ENCODE data around the gene ATP6V1B1. TPM values are rescaled to one million over a fixed set of nuclear protein-coding genes. Genes with fewer than 3 reads are reported as not detected.

The ATP6V1B1 gene
- polyA plus RNA-seq, 3 donors: not detected

- no CpG with 5 or more reads among the region's 2 CpGs for WGBS (ENCODE audit: insufficient coverage)
- Histone ChIP-seq H3K79me2 (ENCODE audit: insufficient read depth, low read length) (no peaks in the 10 kb centered on the region), H3K27me3 (ENCODE audit: control insufficient read depth in 2 of 2, insufficient read depth in 2 of 2, low read length in 2 of 2) (peaks cover 84 to 99% of the 10 kb centered on the region in 2 donors), H3K27ac (ENCODE audit: low read depth in 1 of 2, low read length in 2 of 2) (no peak overlapping the region), H3K36me3 (replicated peaks in 1 of 2; ENCODE audit: control insufficient read depth in 1 of 2, insufficient read depth in 2 of 2, low read length in 2 of 2) (no peaks in the 10 kb centered on the region), H3K9me3 (replicated peaks in 1 of 2; ENCODE audit: control insufficient read depth in 1 of 2, insufficient read depth in 1 of 2, low read length in 2 of 2) (peaks cover 2 to 82% of the 10 kb centered on the region in 2 donors), H3K4me2 (replicated peaks; ENCODE audit: extremely low read depth, low read length, poor library complexity, severe bottlenecking) (no peak overlapping the region), H4K20me1 (ENCODE audit: insufficient read depth, low read length) (no peaks in the 10 kb centered on the region), H3K9ac (ENCODE audit: insufficient read depth, low read length, poor library complexity, severe bottlenecking) (no peak overlapping the region), H2AFZ (ENCODE audit: insufficient read depth, low read depth, low read length, poor library complexity, severe bottlenecking) (no peak overlapping the region), H3K4me3 (replicated peaks in 1 of 3; ENCODE audit: low read depth in 2 of 3, low read length in 3 of 3) (no peak overlapping the region), H3K4me1 (ENCODE audit: control insufficient read depth in 1 of 2, insufficient read depth in 2 of 2, low read length in 2 of 2) (peaks cover 30 to 36% of the 10 kb centered on the region in 2 donors)
- DNase-seq: no peak
- Mint-ChIP-seq H3K36me3 (peaks cover 8 to 11% of the 10 kb centered on the region in 2 donors), H3K9me3 (peaks cover 0 to 43% (median 30%) of the 10 kb centered on the region in 7 donors), H3K4me1 (peaks cover 34% of the 10 kb centered on the region), H3K4me3 (peak overlapping the region in 1 of 2 donors; percentile 99), H3K27me3 (ENCODE audit: low read depth in 3 of 3) (peaks cover 96 to 100% (median 99%) of the 10 kb centered on the region in 3 donors), H3K27ac (no peak overlapping the region)
- intact Hi-C loops (cut with micrococcal nuclease): no loop called here
- no peak for TF ChIP-seq CTCF (IDR thresholded peaks at IDR 0.05)
Measured at GRCh38 chr2:70902579-70902978, 33.1 kb upstream of the ATP6V1B1 start.

GRCh38 chr2:70903171-70903570, 32.5 kb upstream of the ATP6V1B1 start:
- DNase-seq: no peak
- peaks cover 39% of the 10 kb centered on the region for H3K4me1 Mint-ChIP-seq
- Histone ChIP-seq H3K27me3 (ENCODE audit: control insufficient read depth in 2 of 2, insufficient read depth in 2 of 2, low read length in 2 of 2) (peaks cover 83 to 99% of the 10 kb centered on the region in 2 donors), H3K9ac (ENCODE audit: insufficient read depth, low read length, poor library complexity, severe bottlenecking) (no peak overlapping the region), H3K27ac (ENCODE audit: low read depth in 1 of 2, low read length in 2 of 2) (no peak overlapping the region), H3K4me2 (replicated peaks; ENCODE audit: extremely low read depth, low read length, poor library complexity, severe bottlenecking) (no peak overlapping the region), H3K4me1 (ENCODE audit: control insufficient read depth in 1 of 2, insufficient read depth in 2 of 2, low read length in 2 of 2) (peaks cover 36 to 42% of the 10 kb centered on the region in 2 donors), H4K20me1 (ENCODE audit: insufficient read depth, low read length) (no peaks in the 10 kb centered on the region), H3K9me3 (replicated peaks in 1 of 2; ENCODE audit: control insufficient read depth in 1 of 2, insufficient read depth in 1 of 2, low read length in 2 of 2) (peaks cover 2 to 76% of the 10 kb centered on the region in 2 donors), H3K36me3 (replicated peaks in 1 of 2; ENCODE audit: control insufficient read depth in 1 of 2, insufficient read depth in 2 of 2, low read length in 2 of 2) (no peaks in the 10 kb centered on the region), H2AFZ (ENCODE audit: insufficient read depth, low read depth, low read length, poor library complexity, severe bottlenecking) (no peak overlapping the region), H3K79me2 (ENCODE audit: insufficient read depth, low read length) (no peaks in the 10 kb centered on the region), H3K4me3 (replicated peaks in 1 of 3; ENCODE audit: low read depth in 2 of 3, low read length in 3 of 3) (no peak overlapping the region)
- peaks cover 0 to 42% (median 28%) of the 10 kb centered on the region in 7 donors for H3K9me3 Mint-ChIP-seq
- H3K36me3 Mint-ChIP-seq: peaks cover 8 to 11% of the 10 kb centered on the region in 2 donors
- H3K27ac Mint-ChIP-seq: no peak overlapping the region
- peak overlapping the region in 1 of 2 donors; percentile 99 for H3K4me3 Mint-ChIP-seq
- TF ChIP-seq CTCF (IDR thresholded peaks at IDR 0.05): no peak
- intact Hi-C loops (cut with micrococcal nuclease): no loop called here
- peaks cover 91 to 97% (median 96%) of the 10 kb centered on the region in 3 donors for H3K27me3 Mint-ChIP-seq (ENCODE audit: low read depth in 3 of 3)
